Measurements from ENCODE around the gene TRIM44. TPM values are rescaled to one million over a fixed set of nuclear protein-coding genes. Genes with fewer than 3 reads are reported as not detected.
"Not testable (repeated sequence)": the region's sequence is repeated elsewhere in the genome, so short reads cannot be mapped to it uniquely, and the experiment has no call there.

TRIM44 gene
- total RNA-seq, 1 experiment from 2014 or later, result 32.2 TPM

GRCh38 chr11:35632301-35632700, 30.3 kb upstream of the TRIM44 start:
- DNase-seq (ENCODE audit: low spot score), result no peak

GRCh38 chr11:35633827-35634423, 28.6 kb upstream of the TRIM44 start:
- DNase-seq (ENCODE audit: low spot score), result no peak

DNA sequence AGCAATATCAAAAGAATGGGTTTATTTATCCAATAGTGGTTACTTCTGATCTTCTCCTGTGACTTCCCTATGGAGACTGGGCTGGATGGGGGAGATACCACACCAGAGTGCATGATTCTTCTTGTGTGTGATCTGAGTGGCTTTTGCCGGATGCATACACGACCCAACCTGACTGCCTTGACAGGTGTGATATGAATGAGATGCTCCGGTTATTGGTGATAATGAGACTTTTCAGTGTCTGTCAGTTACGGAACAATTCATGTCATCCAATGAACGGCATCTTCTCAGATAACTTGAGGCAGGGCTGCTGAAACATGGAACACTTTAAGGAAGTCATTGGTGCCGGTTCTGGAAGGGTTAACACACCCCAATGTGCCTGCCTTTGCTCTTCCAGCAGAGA, 26.6 kb upstream of the TRIM44 start:
- no peak for DNase-seq (ENCODE audit: low spot score)

DNA sequence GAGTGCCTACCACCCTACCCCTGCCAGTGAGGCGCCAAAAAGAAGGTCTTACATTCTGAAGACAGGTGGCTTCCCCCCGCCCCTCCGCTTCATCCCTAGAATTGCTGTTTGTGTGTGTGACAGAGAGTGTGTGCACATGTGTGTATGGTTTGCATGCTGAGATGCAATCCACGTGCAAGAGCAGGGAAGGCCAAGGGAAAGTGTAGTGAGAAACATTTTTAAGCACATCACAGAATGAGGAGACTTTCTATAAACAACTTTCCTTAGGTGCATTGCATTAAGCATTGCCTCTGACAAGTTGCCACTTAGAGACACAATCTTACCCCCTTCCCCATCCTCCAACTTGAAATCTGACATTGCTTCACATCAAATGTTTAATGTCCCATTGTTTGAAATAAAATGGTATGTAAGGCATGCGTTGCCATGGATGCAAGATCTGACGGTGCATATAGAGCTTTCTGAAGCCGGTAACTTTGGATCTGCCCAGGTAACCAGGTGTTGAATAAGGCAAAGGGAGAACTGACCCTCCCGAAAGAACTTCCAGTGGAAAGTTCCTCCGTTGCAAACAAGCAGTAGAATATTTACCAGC, 22.9 kb upstream of the TRIM44 start:
- no peak for DNase-seq (ENCODE audit: low spot score)

DNA sequence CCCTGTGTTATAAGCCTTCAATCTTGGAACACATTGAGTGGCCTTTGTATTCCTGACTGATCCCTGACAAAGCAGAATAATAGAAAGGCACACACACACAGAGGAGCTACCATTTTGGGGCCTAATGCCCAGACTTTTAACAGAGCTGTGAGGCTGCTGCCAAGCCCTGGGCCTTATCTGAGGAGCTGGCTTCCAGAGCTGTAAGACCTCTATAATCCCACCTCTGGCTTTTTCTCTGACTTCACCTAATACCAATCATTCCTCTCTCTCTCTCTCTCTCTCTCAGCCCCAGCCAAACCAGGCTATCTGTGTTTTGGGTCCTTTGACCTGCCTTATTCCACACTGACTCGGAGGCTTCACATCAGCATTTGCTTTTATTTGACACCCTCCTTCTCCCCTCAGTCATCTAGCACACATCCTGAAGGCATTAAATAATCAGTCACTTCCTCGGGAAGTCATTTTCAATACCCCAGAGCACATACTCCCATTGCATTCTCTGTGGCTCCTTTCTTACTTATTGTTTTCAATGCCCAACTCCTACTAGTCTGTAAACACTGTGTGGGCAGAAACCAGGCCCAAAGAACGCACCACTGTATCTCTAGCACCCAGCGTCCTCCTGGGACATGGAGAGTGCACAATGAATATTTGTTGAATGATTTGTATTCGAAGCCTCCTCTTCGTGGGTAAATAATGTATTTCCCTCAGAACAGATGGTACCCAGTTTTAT, 21.2 kb upstream of the TRIM44 start:
- no peak for DNase-seq (ENCODE audit: low spot score)

DNA sequence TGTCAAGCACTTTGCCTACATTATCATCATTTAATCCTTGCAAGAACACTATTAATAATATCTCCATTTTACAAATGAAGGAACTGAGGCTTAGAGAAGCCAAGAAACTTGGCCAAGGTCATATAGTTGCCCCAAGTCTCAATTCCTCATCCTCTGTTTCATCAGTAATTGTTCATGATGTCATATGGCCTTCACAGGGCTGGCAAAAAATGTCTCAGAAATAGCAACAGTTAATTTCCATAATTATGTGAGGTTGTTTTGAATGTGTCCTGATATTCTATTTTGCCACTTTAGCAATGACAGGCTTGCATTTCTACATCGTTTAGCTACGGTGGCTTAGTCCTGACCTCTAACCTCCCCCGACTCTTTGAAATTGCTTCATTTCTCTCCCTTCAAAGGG, 20.6 kb upstream of the TRIM44 start:
- no peak for DNase-seq (ENCODE audit: low spot score)

DNA sequence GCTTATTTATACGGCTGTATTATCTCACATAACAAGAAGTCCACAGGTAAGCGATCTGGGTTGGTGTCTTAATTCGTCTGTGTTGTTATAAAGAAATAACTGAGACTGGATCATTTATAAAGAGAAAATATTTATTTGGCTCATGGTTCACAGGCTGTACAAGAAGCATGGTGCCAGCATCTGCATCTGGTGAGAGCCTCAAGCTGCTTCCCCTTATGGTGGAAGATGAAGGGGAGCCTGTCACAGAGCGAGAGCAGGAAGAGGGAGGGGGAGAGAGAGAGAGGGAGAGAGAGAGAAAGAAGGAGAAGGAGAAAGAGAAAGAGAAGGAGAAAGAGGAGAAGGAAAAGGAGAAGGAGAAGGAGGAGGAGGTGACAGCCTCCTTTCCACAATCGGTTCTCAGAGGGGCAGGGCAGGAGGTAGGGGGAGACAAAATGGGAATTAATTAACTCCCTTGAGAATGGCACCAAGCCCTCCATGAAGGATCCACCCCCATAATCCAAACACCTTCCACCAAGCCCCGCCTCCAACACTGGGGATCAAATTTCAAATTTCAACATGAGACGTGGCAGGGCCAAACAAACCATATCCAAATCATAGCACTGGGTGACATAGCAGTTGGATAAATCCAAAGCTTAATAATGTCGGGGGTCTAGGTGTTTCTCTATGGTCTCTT, 15.0 kb upstream of the TRIM44 start:
- DNase-seq (ENCODE audit: low spot score), result no peak

- no peak for DNase-seq (ENCODE audit: low spot score)
Measured at GRCh38 chr11:35650006-35650405, 12.6 kb upstream of the TRIM44 start.

DNA sequence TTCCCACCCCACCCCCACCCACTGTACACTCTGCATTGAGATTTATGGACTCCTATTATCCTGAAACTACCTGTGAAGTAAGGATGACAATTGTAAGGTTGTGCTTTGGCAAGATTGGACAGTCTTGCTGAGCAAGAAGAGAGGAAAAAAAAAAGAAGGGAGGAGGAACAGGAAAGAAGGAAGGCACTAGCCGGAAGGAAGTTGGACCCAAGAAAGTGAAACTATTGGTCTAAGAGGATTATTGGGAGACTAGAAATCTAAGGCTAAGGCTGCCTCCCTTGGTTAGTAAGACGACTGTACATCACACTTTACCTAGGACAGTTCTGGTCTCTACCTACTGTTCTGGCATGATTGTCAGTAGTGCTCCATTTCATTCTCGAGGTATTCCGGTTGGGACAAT, 12.1 kb upstream of the TRIM44 start:
- no peak for DNase-seq (ENCODE audit: low spot score)

DNA sequence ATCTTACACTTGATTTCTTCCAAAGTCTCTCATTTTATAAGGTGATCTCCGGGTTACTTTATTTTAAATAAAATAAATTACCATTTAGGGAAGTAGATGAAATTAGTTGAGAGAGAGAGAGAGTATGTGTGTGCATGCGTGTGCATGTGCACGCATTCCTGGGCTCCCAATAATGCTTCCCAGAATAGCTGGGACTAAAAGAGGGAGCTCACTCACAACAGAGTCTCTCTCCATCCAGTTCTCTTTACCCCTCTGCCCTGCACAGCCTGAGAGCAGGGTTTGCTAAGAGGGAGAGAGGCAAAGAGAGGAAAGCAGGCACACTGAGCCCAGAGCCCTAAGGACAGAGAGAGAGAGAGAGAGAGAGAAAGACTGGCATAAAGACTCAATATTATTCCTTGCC, 11.3 kb upstream of the TRIM44 start:
- no peak for DNase-seq (ENCODE audit: low spot score)

- not testable (repeated sequence) for DNase-seq (ENCODE audit: low spot score)
Measured at GRCh38 chr11:35652786-35653185, 9.8 kb upstream of the TRIM44 start.

DNA sequence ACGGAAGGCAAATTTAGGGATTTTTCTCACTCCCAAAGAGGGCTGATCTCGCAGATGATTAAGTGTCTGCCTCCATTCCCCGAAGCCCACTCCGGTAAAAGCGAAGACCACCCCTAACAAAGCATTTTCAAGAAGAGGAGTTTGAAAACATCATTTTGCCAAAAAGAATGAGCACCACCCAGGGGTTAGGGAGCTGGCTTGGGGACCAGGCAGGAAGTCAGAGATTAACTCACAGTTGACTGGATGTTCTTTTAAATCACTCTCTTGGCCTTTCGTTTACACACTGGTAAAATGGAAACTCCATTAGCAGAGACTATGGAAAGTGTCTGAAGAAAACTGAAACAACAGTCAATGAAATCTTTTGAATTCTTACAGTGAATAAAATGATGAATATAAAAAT, 7.9 kb upstream of the TRIM44 start:
- DNase-seq (ENCODE audit: low spot score), result no peak

DNA sequence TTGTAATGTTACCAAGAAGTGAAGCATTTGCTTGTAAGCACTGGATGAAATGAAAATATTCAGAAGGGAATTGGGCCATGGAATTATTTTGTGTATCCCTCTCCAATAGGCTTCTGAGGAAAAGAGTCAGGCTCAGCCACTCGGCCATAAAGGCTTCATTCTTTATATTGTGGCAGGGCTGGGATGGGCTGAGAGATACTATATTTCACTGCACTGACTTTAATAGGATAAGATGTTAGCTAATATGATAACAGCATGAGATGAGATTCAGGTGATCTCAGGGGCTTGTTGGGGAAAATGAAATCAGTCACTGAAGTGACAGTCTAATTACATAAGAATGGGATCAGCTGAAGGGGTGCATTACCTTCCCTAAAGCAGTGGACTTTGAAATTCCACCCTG, 7.3 kb upstream of the TRIM44 start:
- no peak for DNase-seq (ENCODE audit: low spot score)

DNA sequence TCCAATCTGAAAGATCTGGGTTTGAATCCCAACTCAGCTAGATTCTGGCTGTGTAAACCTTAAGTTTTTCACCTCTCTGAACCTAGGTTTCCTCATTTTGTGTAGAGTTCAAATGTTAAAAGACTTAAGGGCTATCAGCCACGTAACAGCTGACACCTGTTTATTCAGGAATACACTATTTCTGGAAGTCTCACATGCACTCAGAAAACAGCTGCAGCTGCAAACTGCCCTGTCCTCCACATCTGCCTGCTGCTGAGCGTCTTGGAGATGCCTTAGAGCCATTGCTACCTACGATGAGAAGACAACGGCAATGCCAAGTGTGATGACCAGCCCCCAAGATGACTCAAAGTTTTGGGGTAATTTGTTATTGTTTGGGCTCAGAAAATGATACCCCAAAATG, 6.7 kb upstream of the TRIM44 start:
- DNase-seq (ENCODE audit: low spot score), result no peak

GRCh38 chr11:35658020-35658948, 4.3 kb upstream of the TRIM44 start:
- no peak for DNase-seq (ENCODE audit: low spot score)

- no peak for DNase-seq (ENCODE audit: low spot score)
Measured at GRCh38 chr11:35661534-35661933, 1.0 kb upstream of the TRIM44 start.

DNA sequence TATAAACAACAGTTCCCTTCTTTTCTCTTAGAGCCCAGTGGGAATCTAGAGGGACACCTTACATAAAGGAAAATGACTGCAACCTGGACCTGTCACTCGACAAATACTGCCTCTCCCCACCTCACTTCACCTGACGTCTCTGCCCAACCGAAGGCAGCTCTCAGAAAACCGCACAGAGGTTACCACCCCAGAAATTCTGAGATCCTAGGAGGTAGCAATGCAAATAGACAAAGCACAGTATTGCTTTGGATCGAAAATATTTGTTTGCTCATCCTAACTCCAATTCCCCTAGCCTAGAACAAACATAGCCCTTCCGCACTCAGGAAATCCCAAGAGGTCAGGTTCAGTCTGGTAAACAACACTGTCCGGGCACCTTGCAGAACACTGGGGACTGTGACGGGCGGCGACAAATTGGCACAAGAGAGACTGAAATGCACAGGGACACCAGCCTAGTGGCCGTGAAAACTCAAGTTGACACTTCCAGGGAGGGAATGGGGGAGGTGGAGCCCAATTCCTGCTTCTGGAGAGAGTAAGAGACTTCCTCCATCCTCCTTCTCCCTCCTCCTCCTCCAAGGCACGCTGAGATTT, 420 bp upstream of the TRIM44 start:
- DNase-seq (ENCODE audit: low spot score), result no peak

DNA sequence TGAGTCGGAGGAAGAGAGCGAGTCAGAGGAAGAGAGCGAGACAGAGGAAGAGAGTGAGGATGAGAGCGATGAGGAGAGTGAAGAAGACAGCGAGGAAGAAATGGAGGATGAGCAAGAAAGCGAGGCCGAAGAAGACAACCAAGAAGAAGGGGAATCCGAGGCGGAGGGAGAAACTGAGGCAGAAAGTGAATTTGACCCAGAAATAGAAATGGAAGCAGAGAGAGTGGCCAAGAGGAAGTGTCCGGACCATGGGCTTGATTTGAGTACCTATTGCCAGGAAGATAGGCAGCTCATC, 780 bp downstream of the TRIM44 start:
- DNase-seq (ENCODE audit: low spot score), result no peak

- no peak for DNase-seq (ENCODE audit: low spot score)
Measured at GRCh38 chr11:35664977-35665441, 2.4 kb downstream of the TRIM44 start.

DNA sequence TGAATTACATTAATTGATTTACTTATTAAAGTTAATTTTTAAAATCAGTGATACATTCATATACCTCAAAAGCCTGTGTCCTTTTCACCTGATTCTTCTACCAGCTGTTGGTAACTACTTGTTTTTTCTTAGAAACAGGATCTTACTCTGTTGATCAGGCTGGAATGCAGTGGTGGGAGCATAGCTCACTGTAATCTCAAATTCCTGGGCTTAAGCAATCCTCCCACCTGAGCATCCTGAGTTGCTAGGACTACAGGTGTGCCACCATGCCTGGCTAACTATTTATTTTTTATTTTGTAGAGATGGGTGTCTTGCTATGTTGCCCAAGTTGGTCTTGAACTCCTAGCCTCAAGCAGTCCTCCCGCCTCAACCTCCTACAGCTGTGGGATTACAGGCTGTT, 4.7 kb downstream of the TRIM44 start:
- no peak for DNase-seq (ENCODE audit: low spot score)

DNA sequence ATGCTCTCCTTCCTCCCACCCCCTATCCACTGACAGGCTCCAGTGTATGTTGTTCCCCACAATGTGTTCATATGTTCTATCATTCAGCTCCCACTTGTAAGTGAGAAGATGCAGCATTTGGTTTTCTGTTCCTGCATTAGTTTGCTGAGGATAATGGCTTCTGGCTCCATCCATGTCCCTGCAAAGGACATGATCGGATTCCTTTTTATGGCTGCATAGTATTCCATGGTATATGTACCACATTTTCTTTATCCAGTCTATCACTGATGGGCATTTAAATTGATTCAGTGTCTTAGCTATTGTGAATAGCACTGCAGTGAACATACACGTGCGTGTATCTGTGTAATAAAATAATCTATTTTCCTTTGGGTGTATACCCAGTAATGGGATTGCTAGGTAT, 5.8 kb downstream of the TRIM44 start:
- not testable (repeated sequence) for DNase-seq (ENCODE audit: low spot score)

Measured in HT-29 (cell line).